Adipocyte (in vitro differentiated cells): ENCODE measurements around the gene SH3RF3.
"Not testable (repeated sequence)": the region's sequence is repeated elsewhere in the genome, so short reads cannot be mapped to it uniquely, and the experiment has no call there.

Source experiments
- DNase-seq: peaks from one replicate; pipeline ENCODE4 v3.0.0-alpha.2; 2015; ENCODE audit warnings: low read depth
- H3K27me3 ChIP-seq: replicated peaks from 2 replicates; pipeline ENCODE4 v1.7.0; 2013; ENCODE audit warnings: mild to moderate bottlenecking, low read length, moderate library complexity; ENCODE audit not compliant: control insufficient read depth, insufficient read depth
- H3K36me3 ChIP-seq: 2 replicates; pipeline ENCODE4 v1.7.0; 2013; ENCODE audit warnings: low read length, mild to moderate bottlenecking, moderate library complexity; ENCODE audit not compliant: control insufficient read depth, insufficient read depth, severe bottlenecking
- H3K4me1 ChIP-seq: 2 replicates; pipeline ENCODE4 v1.7.0; 2013; ENCODE audit warnings: mild to moderate bottlenecking, low read length, moderate library complexity; ENCODE audit not compliant: control insufficient read depth, insufficient read depth
- H3K4me3 ChIP-seq: 2 replicates; pipeline ENCODE4 v1.7.0; 2013; ENCODE audit warnings: mild to moderate bottlenecking, low read length, moderate library complexity
- H3K9ac ChIP-seq: 2 replicates; pipeline ENCODE4 v1.7.0; 2013; ENCODE audit warnings: mild to moderate bottlenecking, low read length, moderate library complexity
- H3K9me3 ChIP-seq: 2 replicates; pipeline ENCODE4 v1.7.0; 2013; ENCODE audit warnings: mild to moderate bottlenecking, low read length, moderate library complexity; ENCODE audit not compliant: control insufficient read depth

SH3RF3 gene

DNA sequence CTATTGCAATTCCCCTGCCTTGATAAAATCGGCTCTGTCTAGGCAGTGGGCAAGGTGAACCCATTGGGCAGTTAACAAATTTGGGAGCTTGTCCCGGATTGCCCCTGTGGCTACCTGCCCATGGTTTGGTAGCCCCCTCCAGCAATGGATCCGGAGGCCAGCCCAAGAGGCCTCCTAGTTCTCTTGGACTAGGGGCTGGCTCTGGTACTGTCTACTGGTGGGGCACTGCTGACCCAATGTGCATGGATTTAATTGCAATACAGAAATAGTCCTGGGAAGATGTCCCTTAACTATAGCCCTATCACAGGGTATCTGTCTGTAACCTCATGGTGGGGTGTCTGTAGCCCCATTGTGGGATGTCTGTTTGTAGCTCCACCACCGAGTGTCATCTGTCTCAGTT lies 37.5 kb upstream of the SH3RF3 start:
- no peaks in the 10 kb centered on the region for H3K36me3 ChIP-seq
- no peak overlapping the region for H3K9ac ChIP-seq
- DNase-seq: no peak

DNA sequence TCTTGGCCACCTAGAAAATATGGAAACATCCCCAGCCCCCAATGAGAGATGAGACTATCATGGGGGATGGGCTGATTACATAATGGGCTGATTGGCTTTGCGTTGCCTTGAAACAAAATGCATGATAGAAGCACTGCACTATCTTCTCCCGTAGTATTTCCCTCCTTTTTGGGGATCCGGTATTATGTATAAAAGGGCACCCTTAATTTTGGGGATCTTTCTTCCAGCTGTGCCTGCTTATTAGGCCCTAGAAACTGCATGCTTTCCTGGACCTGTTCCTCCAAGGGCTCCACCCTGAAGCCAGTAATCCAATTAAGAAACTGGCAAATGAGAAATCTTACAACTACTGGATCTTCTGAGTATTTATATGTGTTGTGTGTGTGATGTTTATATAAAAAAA lies 34.9 kb upstream of the SH3RF3 start:
- DNase-seq: no peak
- Histone ChIP-seq H3K4me1 (no peaks in the 10 kb centered on the region), H3K36me3 (no peaks in the 10 kb centered on the region), H3K9ac (no peak overlapping the region), H3K27me3 (peaks cover 12% of the 10 kb centered on the region), H3K4me3 (no peak overlapping the region), H3K9me3 (peaks cover 27% of the 10 kb centered on the region)

More for the DNA sequence above, 37.5 kb upstream of the SH3RF3 start:
- H3K27me3 ChIP-seq: no peaks in the 10 kb centered on the region
- peaks cover 27% of the 10 kb centered on the region for H3K9me3 ChIP-seq
- H3K4me3 ChIP-seq: no peak overlapping the region
- H3K4me1 ChIP-seq: no peaks in the 10 kb centered on the region

- Histone ChIP-seq H3K4me3 (no peak overlapping the region), H3K9me3 (peaks cover 19% of the 10 kb centered on the region), H3K36me3 (no peaks in the 10 kb centered on the region), H3K4me1 (no peaks in the 10 kb centered on the region), H3K9ac (no peak overlapping the region), H3K27me3 (peaks cover 43% of the 10 kb centered on the region)
- no peak for DNase-seq
Observed at GRCh38 chr2:109098251-109098920, 30.6 kb upstream of the SH3RF3 start.

GRCh38 chr2:109098921-109099273 lies 30.1 kb upstream of the SH3RF3 start:
- Histone ChIP-seq H3K9ac (no peak overlapping the region), H3K36me3 (no peaks in the 10 kb centered on the region), H3K27me3 (peaks cover 43% of the 10 kb centered on the region), H3K4me3 (no peak overlapping the region), H3K9me3 (peaks cover 14% of the 10 kb centered on the region), H3K4me1 (no peaks in the 10 kb centered on the region)
- no peak for DNase-seq

DNA sequence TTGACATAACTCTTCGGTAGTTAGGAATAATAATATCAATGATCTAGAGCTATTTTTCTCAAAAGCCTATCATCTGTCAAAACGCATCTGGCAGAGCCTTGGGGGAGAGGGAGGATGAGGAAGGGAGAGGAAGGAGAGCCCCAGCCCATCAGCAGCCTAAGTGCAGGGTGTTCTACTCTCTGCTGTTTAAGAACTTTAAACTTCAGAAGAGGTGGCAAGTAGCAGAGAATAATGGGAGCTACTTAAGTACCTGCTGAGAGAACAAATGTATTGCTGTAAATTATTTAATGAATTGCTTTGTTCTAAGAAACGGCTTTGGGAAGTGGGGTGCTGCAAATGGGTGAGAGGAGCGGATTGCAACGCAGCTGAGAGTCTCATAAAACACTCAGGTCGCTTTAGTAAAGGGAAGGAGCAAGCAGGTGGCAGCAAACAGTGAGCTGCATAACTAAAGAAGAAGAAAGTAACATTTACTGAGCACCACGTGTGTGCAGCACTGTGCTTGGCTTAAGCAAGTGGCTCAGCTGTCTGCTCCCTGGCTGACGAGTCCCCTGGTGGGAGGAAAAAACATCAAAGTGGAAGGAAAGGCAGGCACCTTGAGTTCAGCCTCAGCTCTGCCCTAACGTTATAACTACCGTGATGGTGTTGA lies 26.3 kb upstream of the SH3RF3 start:
- no peaks in the 10 kb centered on the region for H3K36me3 ChIP-seq
- no peak overlapping the region for H3K4me3 ChIP-seq
- H3K9me3 ChIP-seq: no peaks in the 10 kb centered on the region
- H3K9ac ChIP-seq: no peak overlapping the region
- H3K27me3 ChIP-seq: peaks cover 54% of the 10 kb centered on the region
- H3K4me1 ChIP-seq: no peaks in the 10 kb centered on the region
- no peak for DNase-seq

DNA sequence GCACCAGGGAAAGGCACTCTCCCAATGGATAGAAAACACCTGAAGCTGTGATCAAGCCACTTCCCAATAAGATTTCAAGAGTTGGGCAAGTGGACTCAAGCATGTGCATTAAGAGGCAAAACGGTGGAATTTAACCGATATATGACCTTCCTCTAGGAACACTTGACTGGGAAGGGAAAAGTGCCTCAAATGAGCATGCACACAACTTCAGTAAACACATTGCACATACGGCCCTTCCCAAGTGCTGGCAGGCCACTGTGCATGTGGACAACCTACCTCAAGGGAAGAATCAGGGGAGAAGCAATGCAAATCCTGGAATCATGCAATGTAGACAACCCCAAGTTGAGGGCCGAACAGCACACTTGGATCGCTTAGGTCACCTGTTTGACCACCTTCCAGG lies 23.9 kb upstream of the SH3RF3 start:
- Histone ChIP-seq H3K9me3 (no peaks in the 10 kb centered on the region), H3K27me3 (peaks cover 39% of the 10 kb centered on the region)
- no peak for DNase-seq

GRCh38 chr2:109108740-109109139 lies 20.3 kb upstream of the SH3RF3 start:
- peaks cover 22% of the 10 kb centered on the region for H3K27me3 ChIP-seq
- no peak overlapping the region for H3K9ac ChIP-seq
- H3K4me3 ChIP-seq: no peak overlapping the region
- no peaks in the 10 kb centered on the region for H3K36me3 ChIP-seq
- no peaks in the 10 kb centered on the region for H3K4me1 ChIP-seq
- DNase-seq: no peak
- no peaks in the 10 kb centered on the region for H3K9me3 ChIP-seq

More for the DNA sequence above, 23.9 kb upstream of the SH3RF3 start:
- Histone ChIP-seq H3K36me3 (no peaks in the 10 kb centered on the region), H3K9ac (no peak overlapping the region), H3K4me3 (no peak overlapping the region), H3K4me1 (no peaks in the 10 kb centered on the region)

- peaks cover 22% of the 10 kb centered on the region for H3K27me3 ChIP-seq
- no peaks in the 10 kb centered on the region for H3K36me3 ChIP-seq
- no peaks in the 10 kb centered on the region for H3K4me1 ChIP-seq
- DNase-seq: no peak
- H3K4me3 ChIP-seq: no peak overlapping the region
- no peaks in the 10 kb centered on the region for H3K9me3 ChIP-seq
- no peak overlapping the region for H3K9ac ChIP-seq
Observed at GRCh38 chr2:109109342-109109741, 19.7 kb upstream of the SH3RF3 start.

- no peak overlapping the region for H3K9ac ChIP-seq
- peaks cover 17% of the 10 kb centered on the region for H3K27me3 ChIP-seq
- DNase-seq: no peak
Observed at GRCh38 chr2:109110170-109110569, 18.8 kb upstream of the SH3RF3 start.

GRCh38 chr2:109117181-109117580 lies 11.8 kb upstream of the SH3RF3 start:
- not testable (repeated sequence) for H3K9me3 ChIP-seq, H3K9ac ChIP-seq, H3K36me3 ChIP-seq, DNase-seq, H3K4me1 ChIP-seq, H3K4me3 ChIP-seq
- peaks cover 21% of the 10 kb centered on the region for H3K27me3 ChIP-seq

More at GRCh38 chr2:109110170-109110569, 18.8 kb upstream of the SH3RF3 start:
- H3K36me3 ChIP-seq: no peaks in the 10 kb centered on the region
- no peaks in the 10 kb centered on the region for H3K9me3 ChIP-seq
- no peaks in the 10 kb centered on the region for H3K4me1 ChIP-seq
- H3K4me3 ChIP-seq: no peak overlapping the region

GRCh38 chr2:109117780-109118179 lies 11.2 kb upstream of the SH3RF3 start:
- peaks cover 26% of the 10 kb centered on the region for H3K27me3 ChIP-seq
- no peaks in the 10 kb centered on the region for H3K4me1 ChIP-seq
- no peak for DNase-seq
- no peaks in the 10 kb centered on the region for H3K36me3 ChIP-seq
- no peak overlapping the region for H3K9ac ChIP-seq
- H3K9me3 ChIP-seq: no peaks in the 10 kb centered on the region
- no peak overlapping the region for H3K4me3 ChIP-seq

- Histone ChIP-seq H3K4me1 (no peaks in the 10 kb centered on the region), H3K36me3 (no peaks in the 10 kb centered on the region), H3K4me3 (no peak overlapping the region), H3K27me3 (peaks cover 29% of the 10 kb centered on the region), H3K9ac (no peak overlapping the region), H3K9me3 (no peaks in the 10 kb centered on the region)
- no peak for DNase-seq
Observed at GRCh38 chr2:109118321-109118720, 10.7 kb upstream of the SH3RF3 start.
